NT2/D1 (cell line): ENCODE results near the gene WNT3A.

Experiments
- DNase-seq: peaks from one replicate; pipeline ENCODE4 v3.0.0-alpha.2; 2011; ENCODE audit warnings: low read depth, low spot score
- H3K27me3 ChIP-seq: 2 replicates; pipeline ENCODE4 v1.6.0; 2011; ENCODE audit warnings: mild to moderate bottlenecking; ENCODE audit not compliant: insufficient read length, insufficient read depth
- H3K36me3 ChIP-seq: 2 replicates; pipeline ENCODE4 v1.6.1; 2011; ENCODE audit warnings: mild to moderate bottlenecking, low read length, mixed read lengths; ENCODE audit not compliant: insufficient read depth, insufficient read length
- H3K4me1 ChIP-seq: 2 replicates; pipeline ENCODE4 v1.5.1; 2011; ENCODE audit not compliant: insufficient read depth, insufficient read length
- H3K4me3 ChIP-seq: 2 replicates; pipeline ENCODE4 v1.5.1; 2011; ENCODE audit warnings: low read depth; ENCODE audit not compliant: insufficient read length
- H3K9ac ChIP-seq: 2 replicates; pipeline ENCODE4 v1.6.0; 2011; ENCODE audit warnings: low read depth; ENCODE audit not compliant: insufficient read length
- H3K9me3 ChIP-seq: 2 replicates; pipeline ENCODE4 v1.5.1; 2011; ENCODE audit warnings: mild to moderate bottlenecking, low read length; ENCODE audit not compliant: insufficient read depth
- SUZ12 ChIP-seq: IDR thresholded peaks from 2 replicates; pipeline ENCODE4 v1.6.1; 2011; ENCODE audit not compliant: insufficient read length, insufficient read depth; ENCODE audit errors: extremely low read depth
- YY1 ChIP-seq: IDR thresholded peaks from 2 replicates; pipeline ENCODE4 v1.6.1; 2011; ENCODE audit not compliant: insufficient read length, insufficient read depth
- ZNF274 ChIP-seq: IDR thresholded peaks from 2 replicates; pipeline ENCODE4 v1.6.1; 2011; ENCODE audit warnings: mild to moderate bottlenecking, low read depth, low read length

The WNT3A gene

GRCh38 chr1:227998374-227999055 lies 8.3 kb upstream of the WNT3A start:
- no peak overlapping the region for H3K4me3 ChIP-seq
- H3K36me3 ChIP-seq: no peaks in the 10 kb centered on the region
- H3K27me3 ChIP-seq: peaks cover 70% of the 10 kb centered on the region
- no peak for DNase-seq
- no peaks in the 10 kb centered on the region for H3K4me1 ChIP-seq
- H3K9ac ChIP-seq: no peak overlapping the region
- TF ChIP-seq YY1: no peak
- no peak for TF ChIP-seq ZNF274
- no peak for TF ChIP-seq SUZ12
- H3K9me3 ChIP-seq: peaks cover 23% of the 10 kb centered on the region

GRCh38 chr1:227999056-227999930 lies 7.5 kb upstream of the WNT3A start:
- Histone ChIP-seq H3K4me3 (no peak overlapping the region), H3K9me3 (peaks cover 23% of the 10 kb centered on the region)

GRCh38 chr1:228000416-228000815 lies 6.4 kb upstream of the WNT3A start:
- TF ChIP-seq SUZ12: no peak
- TF ChIP-seq YY1: no peak
- TF ChIP-seq ZNF274: no peak
- Histone ChIP-seq H3K4me1 (peaks cover 12% of the 10 kb centered on the region), H3K9ac (no peak overlapping the region), H3K27me3 (peaks cover 82% of the 10 kb centered on the region), H3K9me3 (peaks cover 23% of the 10 kb centered on the region), H3K4me3 (no peak overlapping the region), H3K36me3 (no peaks in the 10 kb centered on the region)
- no peak for DNase-seq

More at GRCh38 chr1:227999056-227999930, 7.5 kb upstream of the WNT3A start:
- Histone ChIP-seq H3K9ac (no peak overlapping the region), H3K36me3 (no peaks in the 10 kb centered on the region), H3K27me3 (peaks cover 76% of the 10 kb centered on the region), H3K4me1 (peaks cover 4% of the 10 kb centered on the region)
- DNase-seq: peak; percentile 83
- TF ChIP-seq SUZ12 (no peak), YY1 (no peak), ZNF274 (no peak)

- peaks cover 16% of the 10 kb centered on the region for H3K4me1 ChIP-seq
- H3K4me3 ChIP-seq: no peak overlapping the region
- no peaks in the 10 kb centered on the region for H3K36me3 ChIP-seq
- H3K27me3 ChIP-seq: peaks cover 82% of the 10 kb centered on the region
- H3K9me3 ChIP-seq: peaks cover 23% of the 10 kb centered on the region
- TF ChIP-seq YY1 (no peak), ZNF274 (no peak), SUZ12 (no peak)
- no peak overlapping the region for H3K9ac ChIP-seq
- DNase-seq: no peak
Observed at GRCh38 chr1:228000836-228001563, 5.8 kb upstream of the WNT3A start.

GRCh38 chr1:228001738-228002535 lies 4.9 kb upstream of the WNT3A start:
- peaks cover 80% of the 10 kb centered on the region for H3K27me3 ChIP-seq
- H3K36me3 ChIP-seq: no peaks in the 10 kb centered on the region
- TF ChIP-seq YY1 (no peak), ZNF274 (no peak), SUZ12 (no peak)
- peaks cover 18% of the 10 kb centered on the region for H3K4me1 ChIP-seq
- H3K9me3 ChIP-seq: peaks cover 20% of the 10 kb centered on the region
- no peak overlapping the region for H3K4me3 ChIP-seq
- no peak for DNase-seq
- no peak overlapping the region for H3K9ac ChIP-seq

- TF ChIP-seq YY1: no peak
- no peak for TF ChIP-seq SUZ12
- TF ChIP-seq ZNF274: no peak
- no peak overlapping the region for H3K9ac ChIP-seq
- peaks cover 12% of the 10 kb centered on the region for H3K9me3 ChIP-seq
- no peak overlapping the region for H3K4me3 ChIP-seq
- H3K4me1 ChIP-seq: peaks cover 18% of the 10 kb centered on the region
- peaks cover 81% of the 10 kb centered on the region for H3K27me3 ChIP-seq
- DNase-seq: no peak
- no peaks in the 10 kb centered on the region for H3K36me3 ChIP-seq
Observed at GRCh38 chr1:228002792-228003191, 4.0 kb upstream of the WNT3A start.
